Prostate gland (tissue), 2 donors: ENCODE measurements around the gene FCSK.

Experiments used
- CTCF ChIP-seq, 4 experiments: fragments of 200-600 bp in 2 of 4; fragments of 450-650 bp in 2 of 4; sonication (generic) in 2 of 4; IDR thresholded peaks; 1 replicate in 3 of 4; 2 replicates in 1 of 4; pipeline ENCODE4 v1.5.1; 2016 to 2019; ENCODE audit warnings: antibody characterized with exemption in 4 of 4, mild to moderate bottlenecking in 2 of 4, moderate library complexity in 2 of 4
- POLR2A ChIP-seq: fragments of 450-650 bp; IDR thresholded peaks from one replicate; pipeline ENCODE4 v1.6.1; 2016; ENCODE audit warnings: antibody characterized with exemption, mild to moderate bottlenecking

- TF ChIP-seq CTCF (IDR thresholded peaks at IDR 0.05) (no peak), POLR2A (no peak)
Observed at GRCh38 chr16:70494777-70495176, 40.4 kb downstream of the FCSK start.
